ENCODE measurements around the gene EXOSC2. TPM values are rescaled to one million over a fixed set of nuclear protein-coding genes. Genes with fewer than 3 reads are reported as not detected.
A peak's percentile ranks its signal among the peaks of the same experiment; 100 is the strongest.

EXOSC2 gene
- total and polyA plus RNA-seq, 2 experiments from 2014 or later = 31.0 to 47.4 TPM

- TF ChIP-seq, protein P1, sequence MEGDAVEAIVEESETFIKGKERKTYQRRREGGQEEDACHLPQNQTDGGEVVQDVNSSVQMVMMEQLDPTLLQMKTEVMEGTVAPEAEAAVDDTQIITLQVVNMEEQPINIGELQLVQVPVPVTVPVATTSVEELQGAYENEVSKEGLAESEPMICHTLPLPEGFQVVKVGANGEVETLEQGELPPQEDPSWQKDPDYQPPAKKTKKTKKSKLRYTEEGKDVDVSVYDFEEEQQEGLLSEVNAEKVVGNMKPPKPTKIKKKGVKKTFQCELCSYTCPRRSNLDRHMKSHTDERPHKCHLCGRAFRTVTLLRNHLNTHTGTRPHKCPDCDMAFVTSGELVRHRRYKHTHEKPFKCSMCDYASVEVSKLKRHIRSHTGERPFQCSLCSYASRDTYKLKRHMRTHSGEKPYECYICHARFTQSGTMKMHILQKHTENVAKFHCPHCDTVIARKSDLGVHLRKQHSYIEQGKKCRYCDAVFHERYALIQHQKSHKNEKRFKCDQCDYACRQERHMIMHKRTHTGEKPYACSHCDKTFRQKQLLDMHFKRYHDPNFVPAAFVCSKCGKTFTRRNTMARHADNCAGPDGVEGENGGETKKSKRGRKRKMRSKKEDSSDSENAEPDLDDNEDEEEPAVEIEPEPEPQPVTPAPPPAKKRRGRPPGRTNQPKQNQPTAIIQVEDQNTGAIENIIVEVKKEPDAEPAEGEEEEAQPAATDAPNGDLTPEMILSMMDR (IDR thresholded peaks at IDR 0.05; ENCODE audit: low read depth, low read length) = no peak
- Histone ChIP-seq H3K4me1 (ENCODE audit: low read depth) (no peaks in the 10 kb centered on the region), H3K36me3 (no peaks in the 10 kb centered on the region), H3K27ac (no peak overlapping the region), H3K9me3 (ENCODE audit: low read depth) (no peaks in the 10 kb centered on the region), H3K27me3 (no peaks in the 10 kb centered on the region), H3K4me3 (no peak overlapping the region)
- no peak for DNase-seq (ENCODE audit: low read depth in 1 of 2, low spot score in 1 of 2)
Measured at GRCh38 chr9:130740218-130741023, 46.8 kb downstream of the EXOSC2 start.

GRCh38 chr9:130741024-130741305 lies 47.4 kb downstream of the EXOSC2 start:
- DNase-seq (ENCODE audit: low read depth in 1 of 2, low spot score in 1 of 2) = no peak
- TF ChIP-seq, protein P1 (IDR thresholded peaks at IDR 0.05; ENCODE audit: low read depth, low read length) = no peak
- no peaks in the 10 kb centered on the region for H3K9me3 ChIP-seq (ENCODE audit: low read depth)
- H3K27me3 ChIP-seq = no peaks in the 10 kb centered on the region
- no peak overlapping the region for H3K27ac ChIP-seq
- H3K36me3 ChIP-seq = no peaks in the 10 kb centered on the region
- H3K4me1 ChIP-seq (ENCODE audit: low read depth) = no peaks in the 10 kb centered on the region
- H3K4me3 ChIP-seq = no peak overlapping the region

GRCh38 chr9:130741831-130742449 lies 48.4 kb downstream of the EXOSC2 start:
- no peaks in the 10 kb centered on the region for H3K36me3 ChIP-seq
- H3K4me3 ChIP-seq = no peak overlapping the region
- no peaks in the 10 kb centered on the region for H3K4me1 ChIP-seq (ENCODE audit: low read depth)
- TF ChIP-seq, protein P1 (IDR thresholded peaks at IDR 0.05; ENCODE audit: low read depth, low read length) = no peak
- no peaks in the 10 kb centered on the region for H3K27me3 ChIP-seq
- no peaks in the 10 kb centered on the region for H3K9me3 ChIP-seq (ENCODE audit: low read depth)
- peak in 1 of 2 donors; percentile 22 for DNase-seq (ENCODE audit: low read depth in 1 of 2, low spot score in 1 of 2)
- no peak overlapping the region for H3K27ac ChIP-seq

- TF ChIP-seq, protein P1 (IDR thresholded peaks at IDR 0.05; ENCODE audit: low read depth, low read length) = no peak
- Histone ChIP-seq H3K4me1 (ENCODE audit: low read depth) (no peaks in the 10 kb centered on the region), H3K27ac (no peak overlapping the region), H3K36me3 (no peaks in the 10 kb centered on the region), H3K27me3 (no peaks in the 10 kb centered on the region), H3K9me3 (ENCODE audit: low read depth) (no peaks in the 10 kb centered on the region), H3K4me3 (no peak overlapping the region)
- no peak for DNase-seq (ENCODE audit: low read depth in 1 of 2, low spot score in 1 of 2)
Measured at GRCh38 chr9:130743656-130744055, 50.1 kb downstream of the EXOSC2 start.

- no peaks in the 10 kb centered on the region for H3K36me3 ChIP-seq
- no peaks in the 10 kb centered on the region for H3K9me3 ChIP-seq (ENCODE audit: low read depth)
- H3K27ac ChIP-seq = no peak overlapping the region
- no peaks in the 10 kb centered on the region for H3K27me3 ChIP-seq
- TF ChIP-seq, protein P1 (IDR thresholded peaks at IDR 0.05; ENCODE audit: low read depth, low read length) = no peak
- H3K4me3 ChIP-seq = no peak overlapping the region
- no peaks in the 10 kb centered on the region for H3K4me1 ChIP-seq (ENCODE audit: low read depth)
- no peak for DNase-seq (ENCODE audit: low read depth in 1 of 2, low spot score in 1 of 2)
Measured at GRCh38 chr9:130745210-130745800, 51.7 kb downstream of the EXOSC2 start.

All from cardiac muscle cell (in vitro differentiated cells and primary cell).